ENCODE measurements around the gene GRPR. TPM values are rescaled to one million over a fixed set of nuclear protein-coding genes. Genes with fewer than 3 reads are reported as not detected.

The GRPR gene
- total and polyA plus RNA-seq, 9 donors: 0.48 to 0.81 (median 0.68) TPM

- Histone ChIP-seq H3K27ac (ENCODE audit: low read length) (no peak overlapping the region), H3K27me3 (ENCODE audit: control insufficient read depth, insufficient read depth, low read length) (peaks cover 23% of the 10 kb centered on the region), H3K4me1 (ENCODE audit: control insufficient read depth, insufficient read depth, low read length) (no peaks in the 10 kb centered on the region), H3K9me3 (replicated peaks; ENCODE audit: control insufficient read depth, low read depth, low read length) (no peaks in the 10 kb centered on the region), H3K36me3 (ENCODE audit: control insufficient read depth, insufficient read depth, low read length) (no peaks in the 10 kb centered on the region), H3K4me3 (ENCODE audit: low read length) (no peak overlapping the region)
- no peak for DNase-seq
- 86% methylated on average over 1 of the region's 1 CpG for WGBS (ENCODE audit: insufficient coverage)
These were observed 76.0 kb downstream of the GRPR start for GRCh38 chrX:16199343-16199742.

- Histone ChIP-seq H3K27ac (ENCODE audit: low read length) (no peak overlapping the region), H3K4me3 (ENCODE audit: low read length) (no peak overlapping the region), H3K4me1 (ENCODE audit: control insufficient read depth, insufficient read depth, low read length) (no peaks in the 10 kb centered on the region), H3K9me3 (replicated peaks; ENCODE audit: control insufficient read depth, low read depth, low read length) (no peaks in the 10 kb centered on the region), H3K27me3 (ENCODE audit: control insufficient read depth, insufficient read depth, low read length) (peaks cover 17% of the 10 kb centered on the region), H3K36me3 (ENCODE audit: control insufficient read depth, insufficient read depth, low read length) (no peaks in the 10 kb centered on the region)
- no peak for DNase-seq
- WGBS (ENCODE audit: insufficient coverage): no CpG with 5 or more reads among the region's 4 CpGs
These were observed 79.6 kb downstream of the GRPR start for GRCh38 chrX:16202943-16203342.

Other genes starting within 250 kb of the GRPR start
- gene MAGEB17, start 43.9 kb downstream of the GRPR start, total RNA-seq: 0.09 TPM
- under 1 TPM in 5 of 8 donors, not detected in 3; 0.11 to 0.36 (median 0.19) TPM for gene MAGEB17, start 43.9 kb downstream of the GRPR start, polyA plus RNA-seq (ENCODE audit: insufficient read depth in 1 of 8, insufficient read length in 8 of 8, low replicate concordance in 1 of 8)